PC-3 (cell line): Measurements from ENCODE around the gene TSPAN11.

ENCODE experiments used
- CTCF ChIP-seq: fragments of 300-600 bp; sonication (generic); conservative IDR thresholded peaks from 2 replicates; pipeline ENCODE4 v1.5.1; 2017; ENCODE audit warnings: antibody characterized with exemption, low read depth, mild to moderate bottlenecking, low read length
- EZH2 ChIP-seq: fragments of 300-600 bp; sonication (generic); IDR thresholded peaks from one replicate; pipeline ENCODE4 v1.6.1; 2017; ENCODE audit warnings: antibody characterized with exemption, mild to moderate bottlenecking, low read length; ENCODE audit not compliant: unreplicated experiment
- EZH2phosphoT487 ChIP-seq: fragments of 300-600 bp; sonication (generic); IDR thresholded peaks from 2 replicates; pipeline ENCODE4 v1.6.1; 2018; ENCODE audit warnings: mild to moderate bottlenecking, antibody characterized with exemption, low read length, borderline replicate concordance

- TF ChIP-seq EZH2phosphoT487 (no peak), CTCF (no peak), EZH2 (no peak)
Measured at GRCh38 chr12:31002361-31002725, 75.8 kb downstream of the TSPAN11 start.
